Esophagus squamous epithelium (tissue), 4 donors: ENCODE results near the gene PEX5.
"Not testable (repeated sequence)": the region's sequence is repeated elsewhere in the genome, so short reads cannot be mapped to it uniquely, and the experiment has no call there.

Source experiments
- POLR2A ChIP-seq, 4 donors: fragments of 450-650 bp; IDR thresholded peaks; one replicate each; pipeline ENCODE4 v1.6.1; 2017; ENCODE audit warnings: antibody characterized with exemption in 4 of 4, mild to moderate bottlenecking in 4 of 4, moderate library complexity in 3 of 4
- TF ChIP-seq, protein P1 (sequence below), 6 experiments: fragments of 450-650 bp in 4 of 6; fragments of 200-600 bp in 2 of 6; sonication (generic) in 2 of 6; IDR thresholded peaks; one replicate each; pipeline ENCODE4 v1.5.1; 2016 to 2019; ENCODE audit warnings: antibody characterized with exemption in 6 of 6, mild to moderate bottlenecking in 4 of 6, moderate library complexity in 4 of 6

GRCh38 chr12:7251328-7251996 is 62.0 kb downstream of the PEX5 start:
- TF ChIP-seq, protein P1, sequence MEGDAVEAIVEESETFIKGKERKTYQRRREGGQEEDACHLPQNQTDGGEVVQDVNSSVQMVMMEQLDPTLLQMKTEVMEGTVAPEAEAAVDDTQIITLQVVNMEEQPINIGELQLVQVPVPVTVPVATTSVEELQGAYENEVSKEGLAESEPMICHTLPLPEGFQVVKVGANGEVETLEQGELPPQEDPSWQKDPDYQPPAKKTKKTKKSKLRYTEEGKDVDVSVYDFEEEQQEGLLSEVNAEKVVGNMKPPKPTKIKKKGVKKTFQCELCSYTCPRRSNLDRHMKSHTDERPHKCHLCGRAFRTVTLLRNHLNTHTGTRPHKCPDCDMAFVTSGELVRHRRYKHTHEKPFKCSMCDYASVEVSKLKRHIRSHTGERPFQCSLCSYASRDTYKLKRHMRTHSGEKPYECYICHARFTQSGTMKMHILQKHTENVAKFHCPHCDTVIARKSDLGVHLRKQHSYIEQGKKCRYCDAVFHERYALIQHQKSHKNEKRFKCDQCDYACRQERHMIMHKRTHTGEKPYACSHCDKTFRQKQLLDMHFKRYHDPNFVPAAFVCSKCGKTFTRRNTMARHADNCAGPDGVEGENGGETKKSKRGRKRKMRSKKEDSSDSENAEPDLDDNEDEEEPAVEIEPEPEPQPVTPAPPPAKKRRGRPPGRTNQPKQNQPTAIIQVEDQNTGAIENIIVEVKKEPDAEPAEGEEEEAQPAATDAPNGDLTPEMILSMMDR (IDR thresholded peaks at IDR 0.05): not testable (repeated sequence)
- TF ChIP-seq POLR2A (IDR thresholded peaks at IDR 0.05): not testable (repeated sequence)
